Measurements from ENCODE around the gene DNAJC1.

DNAJC1 gene

GRCh38 chr10:21801609-21802008 lies 201.9 kb downstream of the DNAJC1 start:
- Histone ChIP-seq H3K9me3 (ENCODE audit: insufficient read depth, low read length, severe bottlenecking) (no peaks in the 10 kb centered on the region), H3K27me3 (ENCODE audit: insufficient read depth, low read length, poor library complexity) (no peaks in the 10 kb centered on the region), H3K27ac (ENCODE audit: low read length) (no peak overlapping the region), H3K36me3 (ENCODE audit: insufficient read depth, low read length) (no peaks in the 10 kb centered on the region), H3K4me1 (ENCODE audit: insufficient read depth, low read length) (no peaks in the 10 kb centered on the region), H3K4me3 (ENCODE audit: low read depth in 1 of 2, low read length in 2 of 2) (no peak overlapping the region), H2AFZ (ENCODE audit: low read depth, low read length) (no peak overlapping the region), H3K9ac (ENCODE audit: low read depth, low read length) (no peak overlapping the region), H3K4me2 (ENCODE audit: insufficient read depth, low read length) (no peak overlapping the region), H4K20me1 (ENCODE audit: insufficient read depth, low read length) (no peaks in the 10 kb centered on the region), H3K79me2 (ENCODE audit: insufficient read depth, low read length) (no peaks in the 10 kb centered on the region)
- ATAC-seq (ENCODE audit: insufficient read depth, low read depth) = no peak
- no peak for DNase-seq
- TF ChIP-seq EZH2 (IDR thresholded peaks at IDR 0.05; ENCODE audit: borderline replicate concordance, low read depth, low read length, severe bottlenecking) = no peak
- no peak for TF ChIP-seq CTCF (IDR thresholded peaks at IDR 0.05; ENCODE audit: borderline replicate concordance, extremely low read depth, low read length, poor library complexity, severe bottlenecking)

GRCh38 chr10:21797984-21798765 lies 205.4 kb downstream of the DNAJC1 start:
- Histone ChIP-seq H3K9me3 (ENCODE audit: insufficient read depth, low read length, severe bottlenecking) (no peaks in the 10 kb centered on the region), H4K20me1 (ENCODE audit: insufficient read depth, low read length) (no peaks in the 10 kb centered on the region), H3K79me2 (ENCODE audit: insufficient read depth, low read length) (no peaks in the 10 kb centered on the region), H3K27ac (ENCODE audit: low read length) (no peak overlapping the region), H3K36me3 (ENCODE audit: insufficient read depth, low read length) (no peaks in the 10 kb centered on the region), H3K9ac (ENCODE audit: low read depth, low read length) (no peak overlapping the region), H3K27me3 (ENCODE audit: insufficient read depth, low read length, poor library complexity) (no peaks in the 10 kb centered on the region), H3K4me1 (ENCODE audit: insufficient read depth, low read length) (no peaks in the 10 kb centered on the region), H3K4me2 (ENCODE audit: insufficient read depth, low read length) (no peak overlapping the region), H2AFZ (ENCODE audit: low read depth, low read length) (no peak overlapping the region), H3K4me3 (ENCODE audit: low read depth in 1 of 2, low read length in 2 of 2) (no peak overlapping the region)
- TF ChIP-seq EZH2 (IDR thresholded peaks at IDR 0.05; ENCODE audit: borderline replicate concordance, low read depth, low read length, severe bottlenecking) (no peak), CTCF (IDR thresholded peaks at IDR 0.05; ENCODE audit: borderline replicate concordance, extremely low read depth, low read length, poor library complexity, severe bottlenecking) (no peak)
- no peak for DNase-seq
- peak; percentile 17; the same call in 1 of the 3 replicates for ATAC-seq (ENCODE audit: insufficient read depth, low read depth)

- Histone ChIP-seq H3K27me3 (ENCODE audit: insufficient read depth, low read length, poor library complexity) (no peaks in the 10 kb centered on the region), H3K36me3 (ENCODE audit: insufficient read depth, low read length) (no peaks in the 10 kb centered on the region), H3K79me2 (ENCODE audit: insufficient read depth, low read length) (no peaks in the 10 kb centered on the region), H4K20me1 (ENCODE audit: insufficient read depth, low read length) (no peaks in the 10 kb centered on the region), H2AFZ (ENCODE audit: low read depth, low read length) (no peak overlapping the region), H3K4me3 (ENCODE audit: low read depth in 1 of 2, low read length in 2 of 2) (no peak overlapping the region), H3K27ac (ENCODE audit: low read length) (no peak overlapping the region), H3K9me3 (ENCODE audit: insufficient read depth, low read length, severe bottlenecking) (no peaks in the 10 kb centered on the region), H3K4me2 (ENCODE audit: insufficient read depth, low read length) (no peak overlapping the region), H3K9ac (ENCODE audit: low read depth, low read length) (no peak overlapping the region), H3K4me1 (ENCODE audit: insufficient read depth, low read length) (no peaks in the 10 kb centered on the region)
- ATAC-seq (ENCODE audit: insufficient read depth, low read depth) = no peak
- no peak for TF ChIP-seq CTCF (IDR thresholded peaks at IDR 0.05; ENCODE audit: borderline replicate concordance, extremely low read depth, low read length, poor library complexity, severe bottlenecking)
- no peak for TF ChIP-seq EZH2 (IDR thresholded peaks at IDR 0.05; ENCODE audit: borderline replicate concordance, low read depth, low read length, severe bottlenecking)
- DNase-seq = no peak
Observed at GRCh38 chr10:21797533-21797932, 206.0 kb downstream of the DNAJC1 start.
